K562 (cell line): ENCODE data around the gene DYNLT4. TPM values are rescaled to one million over a fixed set of nuclear protein-coding genes. Genes with fewer than 3 reads are reported as not detected.

Experiments
- ATAC-seq: fragments of 200-7000 bp; cut with Tn5 transposase; 3 replicates; pipeline ENCODE4 v1.9.1; 2020; ENCODE audit warnings: moderate library complexity
- BruUV-seq: library from RNA; stranded (reverse); fragments of 400-500 nt; replicated peaks from 2 replicates; lab custom pipeline; 2021; lab: Mats Ljungman, UMichigan
- CTCF ChIA-PET: fragments of 300-600 bp; formaldehyde crosslinking; extraction: SDS; loops from one replicate; lab custom pipeline; 2021; ENCODE audit warnings: low intra/inter-chr PET ratio; lab: Yijun Ruan, JAX
- POLR2A ChIA-PET: fragments of 300-600, 350-650 bp; sonication (Branson Sonifier 250); formaldehyde crosslinking; extraction: SDS; loops from one replicate; lab custom pipeline; 2021; ENCODE audit warnings: antibody characterized with exemption, inconsistent platforms; lab: Yijun Ruan, JAX
- DNase-seq, 4 experiments: peaks; one replicate each; pipeline versions ENCODE4 v3.0.0 to v3.0.0-alpha.2; 2011 to 2018; ENCODE audit warnings: low spot score in 3 of 4, mixed read lengths in 3 of 4; ENCODE audit errors: extremely low read depth in 1 of 4
- FAIRE-seq: peaks from 2 replicates; lab custom pipeline; 2011; peaks lifted over from hg19 to GRCh38; lab: Jason Lieb, UNC
- H2AFZ ChIP-seq: 2 replicates; pipeline ENCODE4 v1.6.0; 2011; ENCODE audit warnings: low read depth, low read length, control low read depth, inconsistent platforms
- H3K27ac ChIP-seq: fragments of 200-600 bp; 3 replicates; pipeline ENCODE4 v1.8.0; 2011; ENCODE audit warnings: low read depth, mild to moderate bottlenecking, control low read depth, inconsistent platforms, low read length, moderate library complexity, mixed read lengths; ENCODE audit errors: extremely low read depth
- H3K27me3 ChIP-seq, 2 experiments: fragments of 300-600 bp in 1 of 2; 2 replicates in 1 of 2; 3 replicates in 1 of 2; pipeline versions ENCODE4 v1.6.0 to v1.8.0; 2011; ENCODE audit warnings: inconsistent platforms in 2 of 2, low read length in 2 of 2, mild to moderate bottlenecking in 1 of 2, mixed read lengths in 1 of 2, moderate library complexity in 1 of 2; ENCODE audit not compliant: control insufficient read depth in 2 of 2, insufficient read depth in 2 of 2
- H3K36me3 ChIP-seq: fragments of 300-600 bp; 3 replicates; pipeline ENCODE4 v1.8.0; 2011; ENCODE audit warnings: mild to moderate bottlenecking, low read length, inconsistent platforms; ENCODE audit not compliant: control insufficient read depth, insufficient read depth
- H3K4me1 ChIP-seq, 2 experiments: fragments of 200-600 bp in 1 of 2; replicated peaks in 1 of 2; 2 replicates in 1 of 2; 3 replicates in 1 of 2; pipeline versions ENCODE4 v1.5.1 to v1.8.0; 2011; ENCODE audit warnings: inconsistent platforms in 2 of 2, low read length in 2 of 2, mild to moderate bottlenecking in 1 of 2, mixed read lengths in 1 of 2, moderate library complexity in 1 of 2; ENCODE audit not compliant: control insufficient read depth in 2 of 2, insufficient read depth in 2 of 2
- H3K4me2 ChIP-seq: 2 replicates; pipeline ENCODE4 v1.6.1; 2011; ENCODE audit warnings: low read length, control low read depth, inconsistent platforms, mixed read lengths; ENCODE audit not compliant: insufficient read depth
- H3K4me3 ChIP-seq: fragments of 200-600 bp; sonication (generic), shearing (Covaris generic); 2 replicates; pipeline ENCODE4 v1.5.1; 2016; ENCODE audit warnings: control low read depth, inconsistent platforms
- H3K79me2 ChIP-seq: fragments of 200-600 bp; 3 replicates; pipeline ENCODE4 v1.8.0; 2011; ENCODE audit warnings: low read length, inconsistent platforms; ENCODE audit not compliant: control insufficient read depth, insufficient read depth
- H3K9ac ChIP-seq, 2 experiments: 2 replicates each; pipeline versions ENCODE4 v1.6.0 to v1.6.1; 2011; ENCODE audit warnings: low read depth in 2 of 2, low read length in 2 of 2, control low read depth in 1 of 2, inconsistent platforms in 1 of 2, mild to moderate bottlenecking in 1 of 2, mixed read lengths in 1 of 2; ENCODE audit not compliant: insufficient read depth in 1 of 2
- H3K9me1 ChIP-seq: one replicate; pipeline ENCODE4 v1.6.0; 2011; ENCODE audit warnings: inconsistent platforms, mild to moderate bottlenecking, low read length, moderate library complexity; ENCODE audit not compliant: control insufficient read depth, insufficient read depth
- H3K9me3 ChIP-seq: replicated peaks from 2 replicates; pipeline ENCODE4 v1.5.1; 2011; ENCODE audit warnings: low read depth, low read length, inconsistent platforms; ENCODE audit not compliant: control insufficient read depth, insufficient read depth
- H4K20me1 ChIP-seq: replicated peaks from 2 replicates; pipeline ENCODE4 v1.6.1; 2011; ENCODE audit warnings: low read length, inconsistent platforms, mixed read lengths; ENCODE audit not compliant: control insufficient read depth, insufficient read depth
- BACH1 ChIP-seq: fragments of 200-800 bp; sonication (Bioruptor generic); IDR thresholded peaks from 2 replicates; pipeline ENCODE4 v1.6.1; 2016; ENCODE audit warnings: missing genetic modification characterization, missing compliant biosample characterization
- CEBPB ChIP-seq: fragments of 450-650 bp; IDR thresholded peaks from 2 replicates; pipeline ENCODE4 v1.6.1; 2016; ENCODE audit warnings: missing genetic modification characterization, missing compliant biosample characterization
- CHD2 ChIP-seq: IDR thresholded peaks from 2 replicates; pipeline ENCODE4 v1.6.1; 2011; ENCODE audit warnings: low read depth, low read length
- CREB3 ChIP-seq: fragments of 450-650 bp; conservative IDR thresholded peaks from 2 replicates; pipeline ENCODE4 v1.6.1; 2016; ENCODE audit warnings: missing genetic modification characterization, low read depth, mild to moderate bottlenecking, missing compliant biosample characterization, moderate library complexity
- DNMT1 ChIP-seq: fragments of 450-650 bp; IDR thresholded peaks from 2 replicates; pipeline ENCODE4 v1.6.1; 2016; ENCODE audit warnings: antibody characterized with exemption, mild to moderate bottlenecking
- GMEB1 ChIP-seq: fragments of 250-450 bp; sonication (Bioruptor Pico); IDR thresholded peaks from 2 replicates; pipeline ENCODE4 v1.4.0; 2020; ENCODE audit warnings: mild to moderate bottlenecking
- ILK ChIP-seq: fragments of 450-650 bp; IDR thresholded peaks from 2 replicates; pipeline ENCODE4 v1.6.1; 2016; ENCODE audit warnings: missing genetic modification characterization, low read depth, mild to moderate bottlenecking, missing compliant biosample characterization, moderate library complexity, borderline replicate concordance
- NCOA4 ChIP-seq: fragments of 450-650 bp; IDR thresholded peaks from 2 replicates; pipeline ENCODE4 v1.6.1; 2018; ENCODE audit warnings: mild to moderate bottlenecking; ENCODE audit not compliant: partially characterized antibody
- NELFE ChIP-seq: IDR thresholded peaks from 2 replicates; pipeline ENCODE4 v1.6.1; 2011; ENCODE audit warnings: mild to moderate bottlenecking; ENCODE audit not compliant: insufficient read depth, insufficient read length
- NONO ChIP-seq, 2 experiments: fragments of 200-400 bp in 1 of 2; fragments of 450-650 bp in 1 of 2; formaldehyde crosslinking in 1 of 2; IDR thresholded peaks; 2 replicates each; pipeline ENCODE4 v1.6.1; 2017; ENCODE audit warnings: low read depth in 2 of 2, mild to moderate bottlenecking in 2 of 2, moderate library complexity in 2 of 2, low read length in 1 of 2
- NR2C1 ChIP-seq, 2 experiments: fragments of 450-650 bp; IDR thresholded peaks; 2 replicates each; pipeline ENCODE4 v1.6.1; 2017; ENCODE audit warnings: mild to moderate bottlenecking in 2 of 2, antibody characterized with exemption in 1 of 2, inconsistent platforms in 1 of 2, missing compliant biosample characterization in 1 of 2, missing genetic modification characterization in 1 of 2
- RFX5 ChIP-seq: IDR thresholded peaks from 2 replicates; pipeline ENCODE4 v1.6.1; 2011; ENCODE audit warnings: low read depth, mild to moderate bottlenecking, improper control_type of control experiment, low read length
- ZNF197 ChIP-seq: fragments of 200-800 bp; sonication (Bioruptor generic); IDR thresholded peaks from 2 replicates; pipeline ENCODE4 v1.6.1; 2016; ENCODE audit warnings: low read depth, missing genetic modification characterization, missing compliant biosample characterization
- ZNF212 ChIP-seq: fragments of 450-650 bp; formaldehyde crosslinking; IDR thresholded peaks from 2 replicates; pipeline ENCODE4 v1.4.0; 2020; ENCODE audit warnings: mild to moderate bottlenecking
- ZNF561 ChIP-seq: fragments of 450-650 bp; formaldehyde crosslinking; conservative IDR thresholded peaks from 2 replicates; pipeline ENCODE4 v1.4.0; 2020; ENCODE audit warnings: mild to moderate bottlenecking, moderate library complexity
- ZNF778 ChIP-seq: fragments of 450-650 bp; formaldehyde crosslinking; IDR thresholded peaks from 2 replicates; pipeline ENCODE4 v1.4.0; 2020; ENCODE audit warnings: mild to moderate bottlenecking, moderate library complexity
- ZNF780A ChIP-seq: fragments of 250-450 bp; sonication (Bioruptor Pico); IDR thresholded peaks from 2 replicates; pipeline ENCODE4 v1.5.0; 2021; ENCODE audit warnings: mild to moderate bottlenecking
- WGBS: fragments of 100-300 bp; shearing (Covaris generic); methylation state at CpG from one replicate; pipeline ENCODE4 v1.1.6; 2016; ENCODE audit warnings: low coverage, mixed read lengths; ENCODE audit not compliant: insufficient coverage; ENCODE audit errors: missing lambda C conversion rate; 5-methylcytosine and 5-hydroxymethylcytosine counted together
- in situ Hi-C: fragments of 300-500 bp; cut with MboI; formaldehyde crosslinking; loops from 4 replicates; pipeline ENCODE4 v1.15.0; 2018; ENCODE audit warnings: inconsistent platforms, mixed read lengths
- intact Hi-C: fragments of 100-400 bp; cut with micrococcal nuclease; formaldehyde crosslinking; loops from 2 replicates; pipeline ENCODE4 v1.14.2; 2022
- polyA plus RNA-seq, 8 experiments: library from polyadenylated mRNA; depleted of rRNA in 4 of 8; stranded (reverse) in 5 of 8; unstranded in 3 of 8; fragments of >200 nt; fragmentation: Nextera tagmentation in 2 of 8; fragmentation: Illumina TruSeq in 1 of 8; extraction: Ambion mirVana in 2 of 8; extraction: Trizol in 1 of 8; gene quantifications; 2 replicates each; pipeline versions ENCODE4 v1.2.1 to v1.2.3, GENCODE V29; 2011 to 2014; ENCODE audit warnings: inconsistent platforms in 1 of 8, missing spikeins in 1 of 8
- total RNA-seq, 7 experiments: library from RNA; depleted of rRNA in 6 of 7; stranded (reverse); fragments of >200 nt in 6 of 7; fragmentation: Illumina TruSeq in 2 of 7; extraction: Trizol in 2 of 7; gene quantifications; 2 replicates each; pipeline versions ENCODE4 v1.2.1 to v1.2.3, GENCODE V29; 2011 to 2021; ENCODE audit warnings: low replicate concordance in 1 of 7

Gene DYNLT4
- total and polyA plus RNA-seq, 9 of the 15 experiments (the other 6 are each of a cell fraction or from before 2014, with no cell fraction given) = 0.29 to 0.73 TPM; not detected in 7

DNA sequence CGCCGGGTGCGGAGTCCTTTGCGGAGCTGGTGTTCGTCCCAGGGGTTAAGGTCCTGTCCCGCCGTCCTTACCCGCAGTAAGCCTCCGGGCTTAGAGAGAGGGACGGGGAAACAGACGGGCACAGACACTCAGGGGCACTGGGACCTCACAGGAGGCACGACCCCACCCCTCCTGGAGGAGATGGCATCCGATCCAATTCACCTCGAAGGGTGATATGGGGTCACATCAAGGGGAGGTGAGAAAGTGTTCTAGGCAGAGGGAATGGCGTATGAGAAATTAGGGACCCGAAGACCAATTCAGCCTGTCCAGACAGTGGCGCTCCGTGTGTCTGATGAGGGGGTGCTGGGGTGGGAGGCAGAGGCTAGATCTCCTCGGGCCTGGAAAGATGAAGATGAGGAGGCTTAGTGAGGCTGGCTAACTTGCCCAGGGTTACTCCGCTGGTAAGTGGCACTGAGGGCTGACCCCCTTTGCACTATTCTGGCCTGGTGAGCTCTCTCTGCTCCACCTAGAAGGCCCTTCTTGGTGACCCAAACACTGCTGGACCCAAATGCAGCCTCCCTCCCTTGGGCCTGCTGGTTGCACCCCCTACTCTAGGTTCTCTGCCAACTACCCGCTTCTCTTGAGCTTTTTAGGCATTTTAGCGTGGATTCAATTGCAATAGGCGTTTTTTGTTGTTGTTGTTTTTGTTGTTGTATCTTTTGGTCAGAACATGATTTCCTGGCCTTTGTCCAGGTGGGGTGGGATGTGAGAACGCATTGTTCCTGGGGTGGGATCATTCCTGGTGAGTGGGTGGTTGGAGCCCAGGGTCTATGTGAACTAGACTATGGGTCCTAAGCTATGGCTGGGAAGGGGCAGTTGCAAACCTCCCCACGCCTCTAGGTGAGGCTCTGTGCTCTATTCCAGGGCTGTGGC lies 13.4 kb upstream of the DYNLT4 start:
- ChIA-PET CTCF (interaction anchor here (1.2 kb wide), 1 partner anchor 89 kb away, joined by 4 read pairs; the partner anchor contains the start of gene RNU5D-1), POLR2A (interaction anchor here (0.6 to 9.2 kb wide), 24 partner anchors 11 to 840 kb away, joined by 3 to 594 read pairs (median 6); partner anchors contain the start of genes BEST4, BTBD19, CCDC163 and DYNLT4)
- peak overlapping the region; percentile 98 for H2AFZ ChIP-seq
- TF ChIP-seq ZNF780A = no peak
- no peak for TF ChIP-seq ZNF197 (CRISPR knock-in tag)
- TF ChIP-seq ZNF561 = no peak
- TF ChIP-seq CEBPB (tag) = no peak
- TF ChIP-seq NCOA4 = no peak
- TF ChIP-seq CHD2 = no peak
- TF ChIP-seq NONO (IDR thresholded peaks at IDR 0.05; ENCODE audit: low read depth in 2 of 2, low read length in 1 of 2) = no peak
- TF ChIP-seq NELFE = no peak
- TF ChIP-seq RFX5 = no peak
- no peak for TF ChIP-seq ZNF778
- TF ChIP-seq GMEB1 (CRISPR knock-in tag) = no peak
- TF ChIP-seq DNMT1 = no peak
- TF ChIP-seq CREB3 (tag) = peak; percentile 69; the same call in 1 of the 2 replicates
- no peak for TF ChIP-seq NR2C1 (IDR thresholded peaks at IDR 0.05)
- no peak for TF ChIP-seq NR2C1 (tag; IDR thresholded peaks at IDR 0.05)
- TF ChIP-seq BACH1 (tag) = no peak
- no peak for TF ChIP-seq ILK (tag)
- TF ChIP-seq ZNF212 (CRISPR knock-in tag) = no peak

More for the DNA sequence above, 13.4 kb upstream of the DYNLT4 start:
- WGBS = 32% methylated on average over 25 of the region's 25 CpGs
- in situ Hi-C loops = loop anchor here (5.0 kb wide), 1 partner anchor 88 kb away; the partner anchor contains the start of gene RNU5D-1
- Histone ChIP-seq H3K4me1 (peaks cover 13 to 28% of the 10 kb centered on the region in 2 experiments), H3K9ac (peak overlapping the region; percentile 90 to 98), H3K27ac (peak overlapping the region; percentile 100), H3K4me3 (peak overlapping the region; percentile 36), H3K27me3 (no peaks in the 10 kb centered on the region), H3K79me2 (no peaks in the 10 kb centered on the region), H3K4me2 (peak overlapping the region; percentile 98), H3K9me1 (no peaks in the 10 kb centered on the region), H4K20me1 (no peaks in the 10 kb centered on the region), H3K36me3 (no peaks in the 10 kb centered on the region), H3K9me3 (no peaks in the 10 kb centered on the region)
- DNase-seq (peak in 3 of 4 experiments; percentile 42 to 45 (median 43)), FAIRE-seq (no peak), ATAC-seq (peak; percentile 2)
- intact Hi-C loops = no loop called here
- BruUV-seq = TSS peak; percentile 94
